ENCODE measurements around the gene WDR90.
A peak's percentile ranks its signal among the peaks of the same experiment; 100 is the strongest.

WDR90 gene

GRCh38 chr16:681746-682427 lies 32.7 kb downstream of the WDR90 start (continued):
- TF ChIP-seq WT1 (tag by site-specific recombination; IDR thresholded peaks at IDR 0.05) (peak; percentile 43; the same call in 1 of the 2 replicates), ZBTB8A (tag by site-specific recombination; IDR thresholded peaks at IDR 0.05) (peak; percentile 77), PATZ1 (tag by site-specific recombination; IDR thresholded peaks at IDR 0.05) (peak; percentile 97), ZNF692 (tag by site-specific recombination; IDR thresholded peaks at IDR 0.05) (peak; percentile 92), ZNF624 (tag by site-specific recombination; IDR thresholded peaks at IDR 0.05) (no peak), ZXDB (tag by site-specific recombination; IDR thresholded peaks at IDR 0.05) (peak; percentile 82), GLIS2 (tag by site-specific recombination; IDR thresholded peaks at IDR 0.05) (peak; percentile 96), ZNF398 (tag by site-specific recombination; IDR thresholded peaks at IDR 0.05) (peak; percentile 45), YY1 (tag by site-specific recombination; IDR thresholded peaks at IDR 0.05) (peak; percentile 19; the same call in 1 of the 2 replicates)

GRCh38 chr16:682493-683395 lies 33.6 kb downstream of the WDR90 start:
- CTCF ChIA-PET: interaction anchor here (0.6 to 1.0 kb wide), 3 partner anchors 88 to 375 kb away, joined by 3 to 5 read pairs (median 4); no protein-coding TSS in a partner anchor
- TF ChIP-seq PRDM2 (tag by site-specific recombination; IDR thresholded peaks at IDR 0.05; ENCODE audit: borderline replicate concordance) (peak; percentile 43; the same call in 1 of the 2 replicates), ZSCAN4 (tag by site-specific recombination; IDR thresholded peaks at IDR 0.05) (no peak), SETDB1 (IDR thresholded peaks at IDR 0.05; ENCODE audit: insufficient read length, low read length) (no peak), ZNF2 (tag by site-specific recombination; IDR thresholded peaks at IDR 0.05) (peak; percentile 56; the same call in 1 of the 2 replicates), BCL11A (tag by site-specific recombination; IDR thresholded peaks at IDR 0.05; ENCODE audit: low read depth) (peak; percentile 40; the same call in 1 of the 2 replicates), ZBTB17 (tag by site-specific recombination; IDR thresholded peaks at IDR 0.05) (peak; percentile 38), BCL6B (tag by site-specific recombination; IDR thresholded peaks at IDR 0.05) (no peak), ZNF792 (tag by site-specific recombination; IDR thresholded peaks at IDR 0.05) (no peak), ZIC2 (tag by site-specific recombination; IDR thresholded peaks at IDR 0.05) (0 out of 2 replicates have a peak, but pooled peaks have one; percentile 2)

More at GRCh38 chr16:682493-683395, 33.6 kb downstream of the WDR90 start:
- H3K4me1 ChIP-seq (ENCODE audit: control insufficient read depth, insufficient read depth, low read length): peaks cover 14% of the 10 kb centered on the region; the same call in 1 of the 2 replicates
- H3K36me3 ChIP-seq (ENCODE audit: control insufficient read depth in 2 of 2, insufficient read depth in 1 of 2, low read length in 2 of 2): peaks cover 3 to 58% of the 10 kb centered on the region in 2 experiments; a peak in 1 of 3 replicates
- H3K4me3 ChIP-seq (ENCODE audit: low read depth, low read length): peak overlapping the region; percentile 68
- peak overlapping the region; percentile 97 for H3K27ac ChIP-seq (ENCODE audit: extremely low read depth, low read depth, low read length)
- H3K9me3 ChIP-seq (ENCODE audit: control insufficient read depth, insufficient read depth, low read depth, low read length): no peaks in the 10 kb centered on the region
- POLR2A ChIA-PET: interaction anchor here (0.9 to 5.4 kb wide), 5 partner anchors 7 to 38 kb away, joined by 3 to 57 read pairs (median 15); partner anchors contain the start of genes ANTKMT, RHOT2 and WDR24

All from HEK293 (cell line).